Activated effector memory CD4-positive, alpha-beta T cell treated with Interleukin-2 at 50 U/mL for 16 hours (primary cell): ENCODE results near the gene JARID2.

Source experiments
- DNase-seq: peaks from one replicate; pipeline ENCODE4 v3.0.0-alpha.2; 2020

Gene JARID2

GRCh38 chr6:15513131-15513771 lies 267.4 kb downstream of the JARID2 start:
- DNase-seq: no peak

DNA sequence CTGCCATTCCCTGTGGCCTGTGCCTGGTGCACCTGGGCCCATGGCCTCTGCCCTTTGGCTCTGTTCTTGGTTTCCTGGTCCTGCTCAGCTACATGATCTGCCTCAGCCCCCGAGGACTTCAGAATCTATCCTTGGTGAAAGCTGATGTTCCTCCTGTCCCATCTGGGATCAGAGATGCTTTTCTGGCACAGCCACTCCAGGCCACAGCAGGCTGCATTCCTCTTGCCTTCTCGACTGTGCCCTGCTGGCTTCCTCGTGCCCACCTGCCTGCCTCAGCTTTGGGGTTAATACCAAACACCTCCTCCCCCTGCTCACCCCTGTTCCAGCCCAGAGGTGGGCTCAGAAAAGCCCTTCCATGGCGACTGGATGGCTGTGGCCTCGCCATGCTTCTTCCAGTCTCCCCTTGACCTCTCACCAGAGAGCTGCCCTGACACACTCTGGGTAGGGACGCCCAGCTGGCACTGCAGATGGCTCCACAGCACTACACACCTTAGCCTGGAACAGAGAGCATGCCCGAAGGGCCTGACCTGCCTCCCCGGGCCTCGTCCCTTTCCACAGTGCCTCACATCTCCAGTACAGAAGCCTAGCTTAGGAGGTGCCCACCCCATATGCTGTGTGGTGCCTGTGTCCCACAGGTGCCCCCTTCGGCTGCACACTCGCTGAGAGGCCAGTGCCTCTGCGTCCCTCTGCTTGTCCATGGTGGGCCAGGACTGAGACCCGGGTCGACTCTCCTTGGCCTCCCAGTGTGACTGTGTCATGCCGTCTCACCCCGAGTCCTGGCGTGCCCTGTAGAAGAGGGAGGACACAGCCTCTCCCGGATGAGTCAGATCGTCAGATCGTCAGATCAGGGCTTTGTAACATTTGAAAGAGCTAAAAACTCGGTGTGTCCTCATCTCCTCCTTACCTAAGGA lies 268.2 kb downstream of the JARID2 start:
- DNase-seq: no peak

GRCh38 chr6:15515226-15515625 lies 269.4 kb downstream of the JARID2 start:
- DNase-seq: no peak

- no peak for DNase-seq
These were observed 269.9 kb downstream of the JARID2 start for GRCh38 chr6:15515660-15516375.

GRCh38 chr6:15516378-15516777 lies 270.5 kb downstream of the JARID2 start:
- DNase-seq: no peak

GRCh38 chr6:15516923-15517560 lies 271.2 kb downstream of the JARID2 start:
- DNase-seq: no peak

DNA sequence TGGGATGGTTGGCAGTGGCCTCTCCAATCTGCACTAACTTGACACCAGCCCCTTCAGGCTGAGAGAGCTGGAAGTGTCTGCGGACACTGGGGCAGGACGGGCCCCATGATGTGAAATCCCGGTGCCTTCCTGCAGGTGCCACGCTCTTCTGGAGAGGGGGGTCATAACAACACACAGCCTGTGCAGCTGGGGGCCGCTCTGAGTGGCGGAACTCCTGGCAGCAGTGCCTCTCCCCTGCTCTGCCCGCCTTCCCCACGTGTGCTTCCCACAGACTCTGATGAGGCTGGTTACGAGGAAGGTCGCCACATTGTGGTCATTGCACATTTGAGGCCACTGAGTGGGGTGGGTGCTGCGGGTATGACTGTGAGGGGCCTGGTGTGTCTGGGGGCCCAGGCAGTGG lies 271.7 kb downstream of the JARID2 start:
- DNase-seq: no peak

- DNase-seq: no peak
These were observed 272.2 kb downstream of the JARID2 start for GRCh38 chr6:15518057-15518456.

DNA sequence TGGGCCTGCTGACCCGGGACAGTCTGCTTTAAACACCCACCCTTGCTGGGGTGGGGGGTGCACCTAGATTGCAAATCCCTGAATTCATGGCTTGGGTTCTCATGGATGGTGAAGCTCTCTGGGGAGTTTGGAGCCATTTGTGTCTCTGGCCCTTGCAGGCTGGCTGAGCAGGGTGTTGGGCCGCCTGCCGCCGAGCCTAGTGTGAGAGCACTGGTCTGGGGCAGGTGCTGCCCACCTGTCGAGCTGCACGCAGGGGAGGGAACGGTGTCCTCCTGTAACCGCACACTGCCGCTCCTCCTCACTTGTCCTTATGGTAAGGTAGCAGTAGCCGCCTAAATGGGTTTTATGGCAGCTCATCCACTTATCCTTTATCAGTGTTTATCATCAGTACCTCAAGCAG lies 273.0 kb downstream of the JARID2 start:
- DNase-seq: no peak

- DNase-seq: no peak
These were observed 273.8 kb downstream of the JARID2 start for GRCh38 chr6:15519681-15520080.

GRCh38 chr6:15520626-15521203 lies 274.8 kb downstream of the JARID2 start:
- no peak for DNase-seq

DNA sequence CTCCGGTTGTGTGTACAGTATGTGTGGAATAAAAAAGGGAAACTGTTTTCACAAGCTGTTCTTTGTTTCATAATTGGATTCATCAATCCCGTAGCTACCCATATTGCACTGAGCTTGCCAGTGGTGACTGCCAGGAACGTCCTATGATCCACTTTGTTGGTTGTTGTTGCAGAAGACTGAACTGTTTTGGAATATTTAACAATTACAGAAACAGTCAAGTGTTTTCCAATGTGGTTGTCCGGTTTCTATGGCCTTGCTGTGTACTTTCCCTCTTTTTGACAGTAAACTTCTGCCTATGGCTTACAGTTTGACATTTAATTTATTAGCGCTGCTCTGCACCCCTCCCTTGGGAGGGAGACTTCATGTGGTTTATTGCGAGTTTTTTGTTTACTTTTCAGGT lies 275.7 kb downstream of the JARID2 start:
- DNase-seq: no peak

DNA sequence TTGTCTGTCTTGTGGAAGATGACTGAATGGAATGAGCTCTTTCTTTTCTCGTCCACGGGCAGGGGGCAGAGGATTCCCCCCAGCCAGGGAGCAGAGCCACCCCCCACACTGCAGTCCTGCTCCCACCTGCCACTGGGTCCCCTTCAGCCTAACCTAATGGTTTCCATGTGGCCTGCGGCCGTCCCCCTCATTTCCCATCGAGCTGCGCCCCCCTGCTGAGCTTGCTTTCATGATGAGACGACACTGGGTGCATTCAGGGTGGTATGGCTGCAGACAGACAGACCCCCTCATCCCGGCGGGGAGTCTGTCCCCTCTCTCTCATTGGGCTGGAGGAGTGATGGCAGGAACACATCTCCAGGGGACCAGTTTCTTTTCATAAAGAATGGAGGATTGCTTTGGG lies 276.2 kb downstream of the JARID2 start:
- no peak for DNase-seq

- DNase-seq: no peak
These were observed 276.6 kb downstream of the JARID2 start for GRCh38 chr6:15522427-15522826.

- DNase-seq: no peak
These were observed 277.1 kb downstream of the JARID2 start for GRCh38 chr6:15522856-15523529.

DNA sequence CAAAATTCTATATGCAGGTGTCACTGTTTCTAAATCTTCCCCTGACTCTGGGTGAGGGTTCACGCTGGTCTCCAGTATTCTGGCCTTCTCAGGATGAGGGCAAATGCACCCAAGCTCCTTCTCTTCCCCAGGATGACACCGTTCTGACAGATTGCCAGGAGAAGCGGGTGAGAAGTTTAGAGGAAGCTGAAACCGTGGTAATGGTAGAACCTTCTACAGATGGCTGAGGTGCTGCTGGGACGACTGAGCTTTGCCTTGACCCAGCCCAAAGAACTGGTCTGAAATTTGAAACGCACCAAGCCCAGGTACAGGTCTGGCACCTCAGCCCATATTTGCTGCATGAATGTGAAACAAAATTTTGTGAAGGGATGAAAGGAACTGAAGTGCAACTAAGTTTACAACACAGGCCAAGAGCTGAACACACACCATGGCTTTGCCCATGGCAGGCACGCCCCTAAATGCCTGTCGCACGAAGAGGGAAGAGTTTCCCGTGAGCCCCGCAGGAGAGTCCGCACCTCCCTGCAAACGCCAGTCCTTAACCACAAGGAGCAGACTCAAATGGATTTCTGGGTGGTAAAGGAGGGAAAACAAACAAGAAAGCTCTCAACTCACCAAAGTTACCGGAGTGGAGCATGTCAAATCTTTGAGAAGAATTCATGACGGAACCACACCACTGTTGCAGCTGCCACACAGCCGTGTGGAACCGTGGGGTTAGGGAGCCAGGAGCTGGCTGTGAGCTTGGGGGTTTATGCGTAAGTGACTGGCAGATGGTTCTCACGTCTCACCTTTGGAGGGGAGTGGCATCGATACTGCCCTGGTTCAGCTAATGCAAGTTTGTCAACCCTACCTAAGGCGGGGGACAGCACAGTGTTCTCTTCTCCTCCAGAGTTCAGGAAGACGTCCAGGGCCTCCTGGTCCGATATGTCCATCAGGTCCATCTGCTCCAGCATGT lies 278.1 kb downstream of the JARID2 start:
- no peak for DNase-seq

- no peak for DNase-seq
These were observed 279.1 kb downstream of the JARID2 start for GRCh38 chr6:15524861-15525401.

DNA sequence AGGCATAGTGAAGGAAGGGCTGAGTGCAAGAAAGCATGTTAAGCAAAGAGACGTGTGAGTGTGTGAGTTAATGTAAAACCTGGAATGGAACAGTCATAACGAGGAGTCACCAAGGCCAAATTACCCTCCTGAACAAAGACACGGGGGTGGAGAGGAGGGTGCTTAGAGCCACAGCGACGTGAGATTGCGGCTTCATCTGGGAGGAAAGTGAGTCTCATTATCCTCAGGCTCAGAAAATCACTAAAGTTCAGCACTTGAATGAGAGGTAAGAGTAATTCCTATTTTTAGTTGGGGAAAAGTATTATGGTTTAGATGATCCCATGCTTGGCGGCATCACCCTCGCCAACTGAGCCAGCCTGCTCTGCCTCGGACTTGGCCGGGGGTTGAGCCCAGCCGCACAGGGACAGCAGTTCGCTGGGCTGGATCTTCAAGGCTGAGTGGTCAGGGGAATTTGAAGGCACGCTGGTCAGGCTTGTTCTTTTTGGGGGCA lies 280.4 kb downstream of the JARID2 start:
- DNase-seq: no peak

- DNase-seq: no peak
These were observed 282.2 kb downstream of the JARID2 start for GRCh38 chr6:15527838-15528617.

- DNase-seq: no peak
These were observed 283.0 kb downstream of the JARID2 start for GRCh38 chr6:15528870-15529269.
